ENCODE results near the gene APLP1. TPM values are rescaled to one million over a fixed set of nuclear protein-coding genes. Genes with fewer than 3 reads are reported as not detected.

APLP1 gene
- total and polyA plus RNA-seq, 2 of the 4 experiments (the other 2 are of a cell fraction), result 4.7 to 41.0 TPM

GRCh38 chr19:35896643-35897040, 28.3 kb downstream of the APLP1 start:
- Histone ChIP-seq H2AK9ac (replicated peaks; ENCODE audit: low read depth, low read length, poor library complexity) (no peak overlapping the region), H3K56ac (ENCODE audit: extremely low read depth, insufficient read depth, low read length) (no peak overlapping the region), H4K8ac (ENCODE audit: low read depth in 2 of 2, low read length in 2 of 2) (no peak overlapping the region), H4K91ac (ENCODE audit: insufficient read depth, low read depth, low read length) (no peak overlapping the region), H3K9ac (ENCODE audit: low read depth, low read length) (no peak overlapping the region), H3K4me3 (ENCODE audit: insufficient read depth, low read depth, low read length) (no peak overlapping the region), H2BK15ac (ENCODE audit: low read depth, low read length) (no peak overlapping the region), H2AK5ac (ENCODE audit: low read depth, low read length) (no peak overlapping the region), H3K4me2 (ENCODE audit: low read depth, low read length) (no peak overlapping the region), H2BK5ac (ENCODE audit: low read depth, low read length, poor library complexity, severe bottlenecking) (no peak overlapping the region), H2AFZ (replicated peaks; ENCODE audit: low read length, poor library complexity) (no peak overlapping the region), H3K9me3 (ENCODE audit: control insufficient read depth, insufficient read depth, low read length) (no peaks in the 10 kb centered on the region), H3K79me1 (ENCODE audit: low read depth in 1 of 2, low read length in 2 of 2) (peaks cover 16 to 36% of the 10 kb centered on the region in 2 experiments; a peak in 3 of 4 replicates), H3K36me3 (ENCODE audit: control insufficient read depth, insufficient read depth, low read length) (peaks cover 19% of the 10 kb centered on the region), H4K5ac (ENCODE audit: low read depth, low read length) (no peak overlapping the region), H3K9me1 (ENCODE audit: insufficient read depth, low read length) (peaks cover 1% of the 10 kb centered on the region), H3K27ac (ENCODE audit: insufficient read depth, low read length) (no peak overlapping the region), H3K18ac (ENCODE audit: low read depth, low read length) (no peak overlapping the region), H4K20me1 (ENCODE audit: insufficient read depth, low read length) (no peaks in the 10 kb centered on the region), H3K14ac (replicated peaks; ENCODE audit: low read depth, low read length) (no peak overlapping the region), H2BK120ac (ENCODE audit: low read depth, low read length) (no peak overlapping the region), H3K23ac (ENCODE audit: low read depth, low read length) (no peak overlapping the region), H3K4ac (ENCODE audit: low read depth, low read length) (no peak overlapping the region), H3K4me1 (ENCODE audit: control insufficient read depth, insufficient read depth, low read length) (peaks cover 10% of the 10 kb centered on the region), H2BK20ac (ENCODE audit: low read depth, low read length) (no peak overlapping the region), H3K27me3 (ENCODE audit: control insufficient read depth, insufficient read depth, low read length) (no peaks in the 10 kb centered on the region)
- BruUV-seq (replicated peaks), result no TSS peak
- no peak for ATAC-seq (ENCODE audit: low read depth)
- in situ Hi-C loops (cut with MboI; ENCODE audit: low sequenced_read_pairs), result no loop called here
- POLR2A ChIA-PET (ENCODE audit: unreplicated experiment), result no interaction called here
- no peak for DNase-seq
- dilution Hi-C loops (cut with HindIII; ENCODE audit: low sequenced_read_pairs, unreplicated experiment), result no loop called here
- WGBS, 2 experiments (ENCODE audit: extremely low coverage in 2 of 2, insufficient read length in 1 of 2), result no CpG with 5 or more reads among the region's 13 CpGs
- intact Hi-C loops (cut with micrococcal nuclease), result no loop called here
- TF ChIP-seq CHD1 (IDR thresholded peaks at IDR 0.05; ENCODE audit: low read depth, low read length) (no peak), BHLHE40 (IDR thresholded peaks at IDR 0.05; ENCODE audit: low read depth, low read length) (no peak), SMC3 (IDR thresholded peaks at IDR 0.05; ENCODE audit: low read depth, low read length) (no peak), MAFK (IDR thresholded peaks at IDR 0.05; ENCODE audit: low read depth, low read length) (no peak), ELK1 (IDR thresholded peaks at IDR 0.05; ENCODE audit: borderline replicate concordance, low read depth, low read length) (no peak), RCOR1 (IDR thresholded peaks at IDR 0.05; ENCODE audit: insufficient replicate concordance, low read length) (no peak), MAZ (IDR thresholded peaks at IDR 0.05; ENCODE audit: borderline replicate concordance, low read depth, low read length) (no peak), USF2 (IDR thresholded peaks at IDR 0.05; ENCODE audit: low read depth, low read length) (no peak), POLR2A (IDR thresholded peaks at IDR 0.05; ENCODE audit: low read depth, low read length) (no peak), RFX5 (IDR thresholded peaks at IDR 0.05; ENCODE audit: low read depth, low read length) (no peak), CEBPB (IDR thresholded peaks at IDR 0.05; ENCODE audit: low read depth, low read length) (no peak), NFE2L2 (IDR thresholded peaks at IDR 0.05; ENCODE audit: low read depth, low read length) (no peak), FOS (IDR thresholded peaks at IDR 0.05; ENCODE audit: low read depth, low read length) (no peak), RAD21 (IDR thresholded peaks at IDR 0.05; ENCODE audit: low read length) (no peak), CTCF (conservative IDR thresholded peaks at IDR 0.05; ENCODE audit: low read depth, low read length) (no peak), MXI1 (IDR thresholded peaks at IDR 0.05; ENCODE audit: borderline replicate concordance, low read depth, low read length) (no peak)
- CTCF ChIA-PET, result no interaction called here

Measured in IMR-90 (cell line).